GM18907 (cell line): ENCODE results near the gene PRR29.

Experiments used
- ATAC-seq: cut with Tn5 transposase; IDR thresholded peaks from one replicate; pipeline ENCODE4 v1.9.1; 2021; ENCODE audit warnings: mild to moderate bottlenecking, moderate library complexity; ENCODE audit not compliant: unreplicated experiment

Gene PRR29

DNA sequence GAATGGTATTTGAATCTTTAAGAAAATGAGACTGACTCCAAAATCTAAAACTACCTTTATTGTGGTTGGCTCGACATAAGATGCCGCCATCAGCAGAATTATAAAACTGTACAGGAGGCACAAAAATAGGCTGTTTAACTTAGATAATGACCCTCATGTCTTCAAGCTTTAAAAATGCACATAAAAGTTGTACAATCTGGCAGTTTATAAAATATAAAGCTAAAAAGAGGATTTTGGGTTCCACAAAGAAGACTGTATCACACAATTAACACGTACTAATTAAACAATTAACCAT is 40.9 kb downstream of the PRR29 start:
- no peak for ATAC-seq

DNA sequence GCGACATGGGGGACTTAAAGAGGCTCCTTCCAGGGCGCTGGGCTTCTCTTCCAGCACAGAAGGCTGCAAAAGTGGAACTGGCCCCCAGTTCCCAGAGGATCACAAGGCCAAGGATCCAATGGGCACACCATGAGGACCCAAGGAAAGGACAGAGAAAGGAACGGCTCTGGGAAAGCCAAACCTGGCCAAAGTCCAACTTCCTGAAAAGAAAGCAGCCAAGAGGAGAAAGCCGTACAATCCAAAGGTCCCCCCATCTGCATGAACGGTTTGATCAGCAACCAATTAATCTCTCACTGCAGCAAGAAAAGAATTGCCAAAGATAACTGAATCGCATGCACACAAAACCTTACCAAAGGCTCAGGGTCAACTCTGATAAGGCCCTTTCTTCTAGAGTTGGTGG is 42.1 kb downstream of the PRR29 start:
- ATAC-seq, result no peak

DNA sequence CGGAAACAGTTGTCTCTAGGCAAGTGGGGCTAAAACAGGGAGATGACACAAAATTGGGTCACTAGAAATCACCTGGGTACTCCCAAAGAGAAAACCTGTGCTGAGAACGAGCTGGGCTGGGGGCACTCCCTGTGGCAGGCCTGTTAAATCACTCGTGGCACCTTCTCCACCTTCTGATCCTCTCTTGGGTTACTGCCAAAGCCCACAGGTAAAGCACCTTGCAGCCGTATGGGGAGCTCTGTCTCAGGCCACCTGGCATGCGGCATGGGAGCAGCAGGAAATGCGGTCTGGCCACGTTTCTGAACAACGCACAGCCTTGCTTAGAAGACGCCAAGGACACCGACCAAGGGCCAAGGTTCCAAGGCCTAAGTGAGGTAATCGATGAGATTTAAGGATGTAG is 43.8 kb downstream of the PRR29 start:
- ATAC-seq, result no peak

DNA sequence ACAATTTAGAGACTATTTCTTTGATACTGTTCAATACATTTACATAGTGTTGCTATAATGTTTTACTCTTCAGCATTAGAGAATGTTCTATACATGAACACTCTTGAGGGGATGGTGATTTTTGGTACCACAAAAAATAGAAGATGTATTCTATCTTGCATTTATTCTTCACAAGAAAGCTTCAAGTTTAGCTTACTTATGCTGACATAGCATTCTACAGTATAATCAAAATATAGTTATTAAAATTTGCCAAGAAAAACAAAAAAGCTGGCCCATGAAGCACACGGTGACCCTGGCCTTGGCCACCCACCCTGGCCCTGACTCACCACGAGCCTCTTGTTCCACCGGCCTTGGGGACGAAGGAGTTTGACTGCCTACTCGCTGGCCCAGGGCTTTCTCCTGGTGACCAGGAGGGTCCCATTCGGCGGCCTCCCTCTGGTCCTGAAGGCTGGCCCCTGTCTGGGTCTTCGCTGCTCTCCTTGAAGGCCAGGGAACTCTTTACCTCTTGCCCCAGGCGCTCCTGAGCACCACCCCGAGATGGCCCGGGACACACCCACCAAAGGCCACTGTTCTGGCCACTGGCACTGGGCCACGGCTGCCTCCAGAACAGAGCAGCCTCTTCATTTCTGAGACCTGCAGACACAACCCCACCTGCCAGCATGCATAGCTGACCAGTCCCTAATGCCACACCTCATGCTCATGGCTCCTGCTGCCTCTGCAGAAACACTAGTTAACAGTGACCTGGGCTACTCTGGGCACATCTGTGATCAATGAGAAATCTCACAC is 44.7 kb downstream of the PRR29 start:
- ATAC-seq, result no peak

DNA sequence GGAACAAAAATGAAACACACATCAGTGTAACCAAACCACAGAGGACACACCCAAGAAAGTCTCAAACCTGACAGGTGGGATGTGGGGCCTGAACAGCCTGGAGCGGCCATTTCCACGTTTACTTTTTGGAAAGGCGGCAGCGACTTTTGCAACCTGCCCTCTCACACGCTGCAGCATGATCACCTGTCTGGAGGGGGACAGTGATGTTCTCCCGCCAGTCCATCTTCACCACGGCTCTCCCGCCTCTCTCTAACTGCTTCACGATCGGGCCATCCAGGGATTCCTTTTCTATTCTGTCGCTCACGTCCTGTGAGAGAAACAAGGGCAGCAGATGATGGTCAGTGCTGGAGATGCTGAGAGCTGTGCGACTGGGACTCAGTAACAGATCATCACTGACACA is 47.0 kb downstream of the PRR29 start:
- ATAC-seq, result no peak

DNA sequence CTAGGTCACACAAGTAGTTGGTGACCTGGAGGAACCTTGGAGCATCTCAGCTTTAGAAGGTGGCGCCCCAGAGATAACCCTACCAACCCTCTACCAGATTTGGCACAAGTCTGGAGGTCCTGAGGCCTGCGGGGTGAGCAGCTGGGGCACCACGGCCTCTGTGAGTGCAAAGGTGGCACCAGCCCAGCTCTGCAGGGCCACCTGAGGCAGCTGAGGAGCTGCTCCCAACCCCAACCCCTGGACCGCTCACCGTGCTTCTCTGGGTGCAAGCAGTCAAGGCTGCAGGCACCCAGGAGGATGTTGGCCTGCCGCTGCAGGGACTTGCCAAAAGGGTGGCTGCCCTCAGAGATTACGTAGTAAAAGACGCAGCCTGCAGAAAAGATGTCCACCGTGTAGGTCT is 50.7 kb downstream of the PRR29 start:
- ATAC-seq, result no peak

DNA sequence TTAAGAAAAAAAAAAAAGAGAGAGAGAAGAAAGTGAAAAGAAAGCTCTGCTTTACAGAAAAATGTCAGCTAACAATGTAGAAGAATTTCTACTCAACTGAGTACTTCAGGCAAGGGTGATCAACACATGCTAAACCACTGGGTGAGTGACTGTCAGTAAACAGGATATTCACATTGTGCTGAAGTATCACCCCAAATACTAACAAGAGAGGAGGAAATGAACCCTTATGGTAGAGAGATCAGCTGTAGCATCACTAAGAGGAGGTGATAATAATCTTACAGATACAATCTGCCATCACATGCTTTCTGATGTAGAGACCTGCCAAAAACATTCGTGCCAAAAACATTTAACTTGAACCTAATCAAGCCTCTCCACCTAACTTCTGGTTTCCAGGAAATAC is 53.0 kb downstream of the PRR29 start:
- ATAC-seq, result no peak

DNA sequence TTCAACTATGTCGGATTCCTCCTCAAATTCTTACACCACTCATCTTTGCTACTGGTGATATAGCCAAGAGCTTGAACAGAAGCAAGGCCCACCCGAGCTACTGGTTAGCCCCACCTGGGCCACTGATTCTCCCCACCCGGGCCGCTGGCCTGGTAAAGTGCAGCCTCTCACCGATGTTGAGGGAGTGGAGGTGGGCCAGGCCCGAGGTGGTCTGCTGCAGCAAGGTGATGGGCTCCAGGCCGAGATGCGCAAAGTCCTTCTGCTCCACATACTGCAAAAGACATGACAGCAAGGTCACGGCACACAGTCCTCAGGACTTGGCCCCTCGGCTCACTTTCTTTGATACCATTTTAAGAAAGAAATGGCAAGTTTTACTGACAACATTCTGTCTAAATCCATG is 55.0 kb downstream of the PRR29 start:
- ATAC-seq, result no peak
